ENCODE measurements around the gene DHRS11.

DHRS11 gene

GRCh38 chr17:36631022-36631421 is 39.3 kb downstream of the DHRS11 start:
- Histone ChIP-seq H4K12ac (ENCODE audit: low read depth, low read length) (no peak overlapping the region), H3K4me1 (ENCODE audit: control insufficient read depth in 1 of 2, insufficient read depth in 2 of 2, low read length in 2 of 2) (no peaks in the 10 kb centered on the region), H2BK12ac (ENCODE audit: low read length) (no peak overlapping the region), H4K91ac (ENCODE audit: low read depth, low read length) (no peak overlapping the region), H2BK120ac (ENCODE audit: insufficient read depth, low read length, poor library complexity) (no peak overlapping the region), H3K18ac (ENCODE audit: low read length) (no peak overlapping the region), H3K4me3 (ENCODE audit: low read depth, low read length) (no peak overlapping the region), H3K4ac (ENCODE audit: low read depth, low read length) (no peak overlapping the region), H3K9ac (ENCODE audit: low read length) (no peak overlapping the region), H3K36me3 (ENCODE audit: control insufficient read depth in 1 of 2, insufficient read depth in 2 of 2, low read length in 2 of 2) (no peaks in the 10 kb centered on the region), H3K4me2 (ENCODE audit: low read length) (no peak overlapping the region), H3K14ac (ENCODE audit: low read length) (no peak overlapping the region), H3K9me3 (ENCODE audit: insufficient read depth, low read depth, low read length) (no peaks in the 10 kb centered on the region), H4K8ac (ENCODE audit: low read depth, low read length) (no peak overlapping the region), H3K23ac (ENCODE audit: low read length) (no peak overlapping the region), H3K79me1 (ENCODE audit: low read length) (no peaks in the 10 kb centered on the region), H2AFZ (ENCODE audit: insufficient read depth, low read length, poor library complexity) (no peak overlapping the region), H3K79me2 (ENCODE audit: control insufficient read depth, insufficient read depth, low read length, poor library complexity) (no peaks in the 10 kb centered on the region), H2BK5ac (ENCODE audit: low read depth, low read length, poor library complexity) (no peak overlapping the region), H3K27ac (ENCODE audit: low read depth, low read length) (no peak overlapping the region), H3K27me3 (ENCODE audit: insufficient read depth, low read length) (peaks cover 8% of the 10 kb centered on the region), H2AK5ac (ENCODE audit: low read length) (no peak overlapping the region)
- DNase-seq = no peak
- no CpG with 5 or more reads among the region's 4 CpGs for WGBS (ENCODE audit: extremely low coverage, insufficient coverage, insufficient read length)

- Histone ChIP-seq H2BK12ac (ENCODE audit: low read length) (no peak overlapping the region), H4K8ac (ENCODE audit: low read depth, low read length) (no peak overlapping the region), H3K27me3 (ENCODE audit: insufficient read depth, low read length) (peaks cover 8% of the 10 kb centered on the region), H3K9ac (ENCODE audit: low read length) (no peak overlapping the region), H3K79me1 (ENCODE audit: low read length) (no peaks in the 10 kb centered on the region), H4K91ac (ENCODE audit: low read depth, low read length) (no peak overlapping the region), H3K4me3 (ENCODE audit: low read depth, low read length) (no peak overlapping the region), H3K18ac (ENCODE audit: low read length) (no peak overlapping the region), H3K4ac (ENCODE audit: low read depth, low read length) (no peak overlapping the region), H3K23ac (ENCODE audit: low read length) (no peak overlapping the region), H3K36me3 (ENCODE audit: control insufficient read depth in 1 of 2, insufficient read depth in 2 of 2, low read length in 2 of 2) (no peaks in the 10 kb centered on the region), H2BK120ac (ENCODE audit: insufficient read depth, low read length, poor library complexity) (no peak overlapping the region), H3K27ac (ENCODE audit: low read depth, low read length) (no peak overlapping the region), H4K12ac (ENCODE audit: low read depth, low read length) (no peak overlapping the region), H3K79me2 (ENCODE audit: control insufficient read depth, insufficient read depth, low read length, poor library complexity) (no peaks in the 10 kb centered on the region), H3K9me3 (ENCODE audit: insufficient read depth, low read depth, low read length) (no peaks in the 10 kb centered on the region), H2BK5ac (ENCODE audit: low read depth, low read length, poor library complexity) (no peak overlapping the region), H2AK5ac (ENCODE audit: low read length) (no peak overlapping the region), H3K14ac (ENCODE audit: low read length) (no peak overlapping the region), H3K4me2 (ENCODE audit: low read length) (no peak overlapping the region), H2AFZ (ENCODE audit: insufficient read depth, low read length, poor library complexity) (no peak overlapping the region), H3K4me1 (ENCODE audit: control insufficient read depth in 1 of 2, insufficient read depth in 2 of 2, low read length in 2 of 2) (no peaks in the 10 kb centered on the region)
- WGBS (ENCODE audit: extremely low coverage, insufficient coverage, insufficient read length) = no CpG with 5 or more reads among the region's 18 CpGs
- no peak for DNase-seq
These were observed 41.5 kb downstream of the DHRS11 start for GRCh38 chr17:36632916-36633771.

GRCh38 chr17:36640346-36640745 is 48.7 kb downstream of the DHRS11 start:
- Histone ChIP-seq H3K23ac (ENCODE audit: low read length) (no peak overlapping the region), H3K79me1 (ENCODE audit: low read length) (no peaks in the 10 kb centered on the region), H3K4me3 (ENCODE audit: low read depth, low read length) (no peak overlapping the region), H3K36me3 (ENCODE audit: control insufficient read depth in 1 of 2, insufficient read depth in 2 of 2, low read length in 2 of 2) (no peaks in the 10 kb centered on the region), H2AFZ (ENCODE audit: insufficient read depth, low read length, poor library complexity) (no peak overlapping the region), H2AK5ac (ENCODE audit: low read length) (no peak overlapping the region), H2BK12ac (ENCODE audit: low read length) (no peak overlapping the region), H3K4me2 (ENCODE audit: low read length) (no peak overlapping the region), H4K12ac (ENCODE audit: low read depth, low read length) (no peak overlapping the region), H3K4ac (ENCODE audit: low read depth, low read length) (no peak overlapping the region), H3K18ac (ENCODE audit: low read length) (no peak overlapping the region), H2BK5ac (ENCODE audit: low read depth, low read length, poor library complexity) (no peak overlapping the region), H3K79me2 (ENCODE audit: control insufficient read depth, insufficient read depth, low read length, poor library complexity) (no peaks in the 10 kb centered on the region), H4K8ac (ENCODE audit: low read depth, low read length) (no peak overlapping the region), H4K91ac (ENCODE audit: low read depth, low read length) (no peak overlapping the region), H3K27ac (ENCODE audit: low read depth, low read length) (no peak overlapping the region), H3K14ac (ENCODE audit: low read length) (no peak overlapping the region), H3K9ac (ENCODE audit: low read length) (no peak overlapping the region), H3K9me3 (ENCODE audit: insufficient read depth, low read depth, low read length) (peaks cover 5% of the 10 kb centered on the region), H2BK120ac (ENCODE audit: insufficient read depth, low read length, poor library complexity) (no peak overlapping the region), H3K27me3 (ENCODE audit: insufficient read depth, low read length) (peaks cover 41% of the 10 kb centered on the region), H3K4me1 (ENCODE audit: control insufficient read depth in 1 of 2, insufficient read depth in 2 of 2, low read length in 2 of 2) (peaks cover 5 to 10% of the 10 kb centered on the region in 2 experiments)
- WGBS (ENCODE audit: extremely low coverage, insufficient coverage, insufficient read length) = no CpG with 5 or more reads among the region's 2 CpGs
- no peak for DNase-seq

- Histone ChIP-seq H3K4me1 (ENCODE audit: control insufficient read depth in 1 of 2, insufficient read depth in 2 of 2, low read length in 2 of 2) (peaks cover 5 to 10% of the 10 kb centered on the region in 2 experiments), H4K8ac (ENCODE audit: low read depth, low read length) (no peak overlapping the region), H3K9me3 (ENCODE audit: insufficient read depth, low read depth, low read length) (peaks cover 5% of the 10 kb centered on the region), H3K79me2 (ENCODE audit: control insufficient read depth, insufficient read depth, low read length, poor library complexity) (no peaks in the 10 kb centered on the region), H2BK12ac (ENCODE audit: low read length) (no peak overlapping the region), H3K36me3 (ENCODE audit: control insufficient read depth in 1 of 2, insufficient read depth in 2 of 2, low read length in 2 of 2) (no peaks in the 10 kb centered on the region), H2AK5ac (ENCODE audit: low read length) (no peak overlapping the region), H3K23ac (ENCODE audit: low read length) (no peak overlapping the region), H3K4ac (ENCODE audit: low read depth, low read length) (no peak overlapping the region), H3K27me3 (ENCODE audit: insufficient read depth, low read length) (peaks cover 41% of the 10 kb centered on the region), H2AFZ (ENCODE audit: insufficient read depth, low read length, poor library complexity) (no peak overlapping the region), H3K27ac (ENCODE audit: low read depth, low read length) (no peak overlapping the region), H3K4me2 (ENCODE audit: low read length) (no peak overlapping the region), H3K4me3 (ENCODE audit: low read depth, low read length) (no peak overlapping the region), H3K9ac (ENCODE audit: low read length) (no peak overlapping the region), H3K14ac (ENCODE audit: low read length) (no peak overlapping the region), H2BK120ac (ENCODE audit: insufficient read depth, low read length, poor library complexity) (no peak overlapping the region), H2BK5ac (ENCODE audit: low read depth, low read length, poor library complexity) (no peak overlapping the region), H3K18ac (ENCODE audit: low read length) (no peak overlapping the region), H4K91ac (ENCODE audit: low read depth, low read length) (no peak overlapping the region), H3K79me1 (ENCODE audit: low read length) (no peaks in the 10 kb centered on the region), H4K12ac (ENCODE audit: low read depth, low read length) (no peak overlapping the region)
- no CpG with 5 or more reads among the region's 10 CpGs for WGBS (ENCODE audit: extremely low coverage, insufficient coverage, insufficient read length)
- DNase-seq = no peak
These were observed 49.2 kb downstream of the DHRS11 start for GRCh38 chr17:36640836-36641235.
